ENCODE results near the gene TMEM203.

Gene TMEM203

GRCh38 chr9:137186385-137186784, 19.1 kb downstream of the TMEM203 start:
- no peak for TF ChIP-seq EZH2phosphoT487 (IDR thresholded peaks at IDR 0.05; ENCODE audit: low read depth)
- TF ChIP-seq CTCF (IDR thresholded peaks at IDR 0.05; ENCODE audit: low read depth, low read length) = no peak
- Histone ChIP-seq H3K9ac (ENCODE audit: low read length) (no peak overlapping the region), H3K4me1 (ENCODE audit: low read length) (peaks cover 18% of the 10 kb centered on the region), H3K4me3 (ENCODE audit: low read length) (no peak overlapping the region), H4K20me1 (ENCODE audit: insufficient read depth, low read length) (no peaks in the 10 kb centered on the region), H2AFZ (ENCODE audit: low read depth, low read length) (no peak overlapping the region), H3K9me3 (ENCODE audit: insufficient read depth, low read length) (no peaks in the 10 kb centered on the region), H3K36me3 (replicated peaks; ENCODE audit: low read depth, low read length) (peaks cover 22% of the 10 kb centered on the region), H3K4me2 (ENCODE audit: low read length) (no peak overlapping the region; the same call in 1 of the 2 replicates), H3K27ac (ENCODE audit: low read length) (no peak overlapping the region), H3K27me3 (ENCODE audit: low read depth, low read length) (no peaks in the 10 kb centered on the region), H3K79me2 (ENCODE audit: low read length) (peaks cover 46% of the 10 kb centered on the region)

- no peaks in the 10 kb centered on the region for H3K9me3 ChIP-seq (ENCODE audit: insufficient read depth, low read length)
- H3K4me1 ChIP-seq (ENCODE audit: low read length) = peaks cover 18% of the 10 kb centered on the region
- TF ChIP-seq EZH2phosphoT487 (IDR thresholded peaks at IDR 0.05; ENCODE audit: low read depth) = no peak
- TF ChIP-seq CTCF (IDR thresholded peaks at IDR 0.05; ENCODE audit: low read depth, low read length) = no peak
- no peak overlapping the region for H3K4me2 ChIP-seq (ENCODE audit: low read length)
- no peaks in the 10 kb centered on the region for H3K27me3 ChIP-seq (ENCODE audit: low read depth, low read length)
- H2AFZ ChIP-seq (ENCODE audit: low read depth, low read length) = no peak overlapping the region
- H3K79me2 ChIP-seq (ENCODE audit: low read length) = peaks cover 46% of the 10 kb centered on the region
- H4K20me1 ChIP-seq (ENCODE audit: insufficient read depth, low read length) = no peaks in the 10 kb centered on the region
- peaks cover 27% of the 10 kb centered on the region for H3K36me3 ChIP-seq (replicated peaks; ENCODE audit: low read depth, low read length)
- no peak overlapping the region for H3K4me3 ChIP-seq (ENCODE audit: low read length)
- H3K9ac ChIP-seq (ENCODE audit: low read length) = no peak overlapping the region
- no peak overlapping the region for H3K27ac ChIP-seq (ENCODE audit: low read length)
Measured at GRCh38 chr9:137185921-137186320, 19.5 kb downstream of the TMEM203 start.

GRCh38 chr9:137184881-137185660, 20.4 kb downstream of the TMEM203 start:
- Histone ChIP-seq H3K9me3 (ENCODE audit: insufficient read depth, low read length) (no peaks in the 10 kb centered on the region), H3K36me3 (replicated peaks; ENCODE audit: low read depth, low read length) (peaks cover 28% of the 10 kb centered on the region), H2AFZ (ENCODE audit: low read depth, low read length) (no peak overlapping the region), H3K27ac (ENCODE audit: low read length) (no peak overlapping the region), H4K20me1 (ENCODE audit: insufficient read depth, low read length) (no peaks in the 10 kb centered on the region), H3K79me2 (ENCODE audit: low read length) (peaks cover 39% of the 10 kb centered on the region), H3K4me2 (ENCODE audit: low read length) (no peak overlapping the region), H3K4me1 (ENCODE audit: low read length) (peaks cover 16% of the 10 kb centered on the region), H3K4me3 (ENCODE audit: low read length) (no peak overlapping the region), H3K9ac (ENCODE audit: low read length) (no peak overlapping the region), H3K27me3 (ENCODE audit: low read depth, low read length) (no peaks in the 10 kb centered on the region)
- TF ChIP-seq EZH2phosphoT487 (IDR thresholded peaks at IDR 0.05; ENCODE audit: low read depth) = no peak
- no peak for TF ChIP-seq CTCF (IDR thresholded peaks at IDR 0.05; ENCODE audit: low read depth, low read length)

- Histone ChIP-seq H3K4me1 (ENCODE audit: low read length) (peaks cover 10% of the 10 kb centered on the region), H3K27me3 (ENCODE audit: low read depth, low read length) (no peaks in the 10 kb centered on the region), H3K79me2 (ENCODE audit: low read length) (peaks cover 29% of the 10 kb centered on the region), H3K4me2 (ENCODE audit: low read length) (no peak overlapping the region), H3K36me3 (replicated peaks; ENCODE audit: low read depth, low read length) (peaks cover 29% of the 10 kb centered on the region), H4K20me1 (ENCODE audit: insufficient read depth, low read length) (no peaks in the 10 kb centered on the region), H2AFZ (ENCODE audit: low read depth, low read length) (no peak overlapping the region), H3K9ac (ENCODE audit: low read length) (no peak overlapping the region), H3K27ac (ENCODE audit: low read length) (no peak overlapping the region), H3K9me3 (ENCODE audit: insufficient read depth, low read length) (no peaks in the 10 kb centered on the region), H3K4me3 (ENCODE audit: low read length) (no peak overlapping the region)
- TF ChIP-seq CTCF (IDR thresholded peaks at IDR 0.05; ENCODE audit: low read depth, low read length) (no peak), EZH2phosphoT487 (IDR thresholded peaks at IDR 0.05; ENCODE audit: low read depth) (no peak)
Measured at GRCh38 chr9:137183980-137184595, 21.4 kb downstream of the TMEM203 start.

Data from OCI-LY3 (cell line).